WI38 (cell line): ENCODE results near the gene PCSK5.

Source experiments
- H3K4me3 ChIP-seq: 2 replicates; pipeline ENCODE4 v1.5.1; 2011; ENCODE audit warnings: low read depth, mild to moderate bottlenecking, control low read depth, low read length
- CTCF ChIP-seq: IDR thresholded peaks from 2 replicates; pipeline ENCODE4 v1.5.1; 2012; ENCODE audit warnings: low read depth, mild to moderate bottlenecking, control low read depth, low read length

The PCSK5 gene

GRCh38 chr9:75889977-75890471 lies 449 bp upstream of the PCSK5 start:
- TF ChIP-seq CTCF: no peak
- peak overlapping the region; percentile 72 for H3K4me3 ChIP-seq

GRCh38 chr9:75891277-75891741 lies 836 bp downstream of the PCSK5 start:
- peak overlapping the region; percentile 72 for H3K4me3 ChIP-seq

GRCh38 chr9:75891771-75892215 lies 1.3 kb downstream of the PCSK5 start:
- H3K4me3 ChIP-seq: peak overlapping the region; percentile 72
- TF ChIP-seq CTCF: no peak

More at GRCh38 chr9:75891277-75891741, 836 bp downstream of the PCSK5 start:
- no peak for TF ChIP-seq CTCF

- TF ChIP-seq CTCF: no peak
- peak overlapping the region; percentile 72 for H3K4me3 ChIP-seq
These were observed 1.9 kb downstream of the PCSK5 start for GRCh38 chr9:75892216-75892911.

- no peak for TF ChIP-seq CTCF
- H3K4me3 ChIP-seq: no peak overlapping the region
These were observed 2.6 kb downstream of the PCSK5 start for GRCh38 chr9:75893106-75893505.

- H3K4me3 ChIP-seq: no peak overlapping the region
- no peak for TF ChIP-seq CTCF
These were observed 4.1 kb downstream of the PCSK5 start for GRCh38 chr9:75894566-75894965.

GRCh38 chr9:75895112-75895511 lies 4.6 kb downstream of the PCSK5 start:
- no peak overlapping the region for H3K4me3 ChIP-seq
- TF ChIP-seq CTCF: no peak
